HEK293 (cell line): ENCODE data around the gene GTF3C1.

Source experiments
- CTCF ChIA-PET: fragments of 350-600 bp; formaldehyde crosslinking; extraction: SDS; loops from one replicate; lab custom pipeline; 2021; ENCODE audit warnings: antibody characterized with exemption; lab: Yijun Ruan, JAX
- POLR2A ChIA-PET: fragments of 300-600 bp; formaldehyde crosslinking; extraction: SDS; loops from one replicate; lab custom pipeline; 2020; ENCODE audit warnings: antibody characterized with exemption, inconsistent platforms; lab: Yijun Ruan, JAX
- H3K27ac ChIP-seq: fragments of 200-500 bp; sonication (Bioruptor generic); 2 replicates; pipeline ENCODE4 v1.5.1; 2014; ENCODE audit warnings: low read depth, low read length, control low read depth, inconsistent platforms; ENCODE audit errors: extremely low read depth
- H3K36me3 ChIP-seq, 2 experiments: fragments of 200-500 bp in 1 of 2; sonication (Bioruptor generic) in 1 of 2; 1 replicate in 1 of 2; 2 replicates in 1 of 2; pipeline ENCODE4 v1.5.1; 2014 to 2017; ENCODE audit warnings: inconsistent platforms in 2 of 2, low read length in 2 of 2; ENCODE audit not compliant: control insufficient read depth in 2 of 2, insufficient read depth in 1 of 2
- H3K4me1 ChIP-seq: fragments of 200-500 bp; sonication (Bioruptor generic); 2 replicates; pipeline ENCODE4 v1.5.1; 2014; ENCODE audit warnings: mild to moderate bottlenecking, low read length, inconsistent platforms; ENCODE audit not compliant: control insufficient read depth, insufficient read depth
- H3K4me3 ChIP-seq: 2 replicates; pipeline ENCODE4 v1.5.1; 2011; ENCODE audit warnings: low read depth, mild to moderate bottlenecking, control low read depth, low read length, moderate library complexity
- H3K9me3 ChIP-seq: fragments of 200-500 bp; sonication (Bioruptor generic); 2 replicates; pipeline ENCODE4 v1.5.1; 2014; ENCODE audit warnings: low read depth, low read length, inconsistent platforms; ENCODE audit not compliant: control insufficient read depth, insufficient read depth
- PRDM4 ChIP-seq: fragments of 450-650 bp; formaldehyde crosslinking; IDR thresholded peaks from 2 replicates; pipeline ENCODE4 v1.5.1; 2017; ENCODE audit warnings: missing biosample characterization, missing genetic modification characterization
- REPIN1 ChIP-seq: fragments of 450-650 bp; formaldehyde crosslinking; IDR thresholded peaks from 2 replicates; pipeline ENCODE4 v1.5.1; 2017; ENCODE audit warnings: missing biosample characterization, missing genetic modification characterization, low read depth
- SETDB1 ChIP-seq: IDR thresholded peaks from one replicate; pipeline ENCODE4 v1.6.1; 2017; ENCODE audit warnings: mild to moderate bottlenecking, low read length, moderate library complexity, mixed read lengths; ENCODE audit not compliant: insufficient read length
- TRIM28 ChIP-seq: IDR thresholded peaks from 2 replicates; pipeline ENCODE4 v1.6.1; 2011; ENCODE audit warnings: low read length, control low read depth, borderline replicate concordance
- ZBTB8A ChIP-seq: fragments of 450-650 bp; formaldehyde crosslinking; IDR thresholded peaks from 2 replicates; pipeline ENCODE4 v1.5.1; 2016; ENCODE audit warnings: missing biosample characterization, missing genetic modification characterization
- ZIC2 ChIP-seq: fragments of 450-650 bp; formaldehyde crosslinking; IDR thresholded peaks from 2 replicates; pipeline ENCODE4 v1.5.1; 2016; ENCODE audit warnings: missing biosample characterization, missing genetic modification characterization
- ZNF121 ChIP-seq: fragments of 450-650 bp; formaldehyde crosslinking; IDR thresholded peaks from 2 replicates; pipeline ENCODE4 v1.5.1; 2016; ENCODE audit warnings: missing biosample characterization, missing genetic modification characterization
- ZNF140 ChIP-seq: fragments of 450-650 bp; formaldehyde crosslinking; IDR thresholded peaks from 2 replicates; pipeline ENCODE4 v1.5.1; 2016; ENCODE audit warnings: missing biosample characterization, missing genetic modification characterization
- ZNF211 ChIP-seq: fragments of 450-650 bp; formaldehyde crosslinking; IDR thresholded peaks from 2 replicates; pipeline ENCODE4 v1.5.1; 2016; ENCODE audit warnings: low read depth, missing biosample characterization, missing genetic modification characterization
- ZNF23 ChIP-seq: fragments of 450-650 bp; formaldehyde crosslinking; IDR thresholded peaks from 2 replicates; pipeline ENCODE4 v1.5.1; 2016; ENCODE audit warnings: missing biosample characterization, missing genetic modification characterization, borderline replicate concordance
- ZNF362 ChIP-seq: fragments of 450-650 bp; formaldehyde crosslinking; IDR thresholded peaks from 2 replicates; pipeline ENCODE4 v1.5.1; 2016; ENCODE audit warnings: missing biosample characterization, missing genetic modification characterization
- ZNF391 ChIP-seq: fragments of 450-650 bp; formaldehyde crosslinking; IDR thresholded peaks from 2 replicates; pipeline ENCODE4 v1.5.1; 2016; ENCODE audit warnings: low read depth, missing biosample characterization, missing genetic modification characterization, borderline replicate concordance
- ZNF530 ChIP-seq: fragments of 450-650 bp; formaldehyde crosslinking; IDR thresholded peaks from 2 replicates; pipeline ENCODE4 v1.5.1; 2016; ENCODE audit warnings: low read depth, missing biosample characterization, missing genetic modification characterization
- ZNF548 ChIP-seq: fragments of 450-650 bp; formaldehyde crosslinking; IDR thresholded peaks from 2 replicates; pipeline ENCODE4 v1.5.1; 2016; ENCODE audit warnings: missing biosample characterization, missing genetic modification characterization
- ZNF571 ChIP-seq: fragments of 450-650 bp; formaldehyde crosslinking; IDR thresholded peaks from 2 replicates; pipeline ENCODE4 v1.5.0; 2017; ENCODE audit warnings: missing biosample characterization, missing genetic modification characterization
- ZNF626 ChIP-seq: fragments of 450-650 bp; sonication (Bioruptor Pico); formaldehyde crosslinking; IDR thresholded peaks from 2 replicates; pipeline ENCODE4 v1.5.1; 2018; ENCODE audit warnings: missing biosample characterization, missing genetic modification characterization, inconsistent platforms
- ZNF629 ChIP-seq: fragments of 450-650 bp; formaldehyde crosslinking; IDR thresholded peaks from 2 replicates; pipeline ENCODE4 v1.5.1; 2017; ENCODE audit warnings: missing biosample characterization, missing genetic modification characterization
- ZNF658 ChIP-seq: fragments of 450-650 bp; formaldehyde crosslinking; IDR thresholded peaks from 2 replicates; pipeline ENCODE4; 2016; ENCODE audit warnings: missing biosample characterization, missing genetic modification characterization
- ZSCAN4 ChIP-seq: fragments of 450-650 bp; formaldehyde crosslinking; IDR thresholded peaks from 2 replicates; pipeline ENCODE4 v1.5.1; 2017; ENCODE audit warnings: missing biosample characterization, missing genetic modification characterization

Gene GTF3C1

GRCh38 chr16:27452569-27453493, 96.9 kb downstream of the GTF3C1 start:
- Histone ChIP-seq H3K4me3 (no peak overlapping the region), H3K27ac (no peak overlapping the region), H3K4me1 (no peaks in the 10 kb centered on the region), H3K9me3 (no peaks in the 10 kb centered on the region), H3K36me3 (no peaks in the 10 kb centered on the region)
- POLR2A ChIA-PET = no interaction called here
- TF ChIP-seq ZBTB8A (tag by site-specific recombination) = no peak
- TF ChIP-seq ZNF121 (tag by site-specific recombination) = no peak
- TF ChIP-seq ZNF571 = no peak
- no peak for TF ChIP-seq TRIM28
- TF ChIP-seq ZNF626 = no peak
- no peak for TF ChIP-seq PRDM4 (tag by site-specific recombination)
- TF ChIP-seq ZNF658 (tag by site-specific recombination) = no peak
- no peak for TF ChIP-seq ZNF362 (tag by site-specific recombination)
- no peak for TF ChIP-seq ZNF530 (tag by site-specific recombination)
- no peak for TF ChIP-seq ZNF391 (tag by site-specific recombination)
- no peak for TF ChIP-seq ZNF211
- no peak for TF ChIP-seq ZNF548 (tag by site-specific recombination)
- CTCF ChIA-PET = interaction anchor here (0.7 to 1.4 kb wide), 2 partner anchors 265 to 297 kb away, joined by 3 read pairs; no protein-coding TSS in a partner anchor

DNA sequence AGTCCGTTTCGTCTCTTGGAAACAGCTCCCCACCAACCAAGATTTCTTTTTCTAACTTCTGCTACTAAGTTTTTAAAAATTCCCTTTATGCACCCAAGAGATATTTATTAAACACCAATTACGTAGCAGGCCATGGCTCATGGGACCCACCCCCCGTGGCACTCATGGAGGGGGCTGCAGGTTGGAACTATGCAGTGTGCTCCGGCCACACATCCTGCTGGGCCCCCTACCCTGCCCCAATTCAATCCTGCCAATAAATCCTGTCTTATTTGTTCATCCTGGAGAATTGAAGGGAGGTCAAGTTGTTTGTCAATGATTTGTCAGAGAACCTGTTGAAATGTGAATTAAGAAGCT, 99.5 kb downstream of the GTF3C1 start:
- Histone ChIP-seq H3K36me3 (no peaks in the 10 kb centered on the region), H3K4me3 (no peak overlapping the region), H3K27ac (no peak overlapping the region), H3K4me1 (no peaks in the 10 kb centered on the region), H3K9me3 (no peaks in the 10 kb centered on the region)
- ChIA-PET CTCF (interaction anchor here (1.0 to 1.2 kb wide), 2 partner anchors 12 to 304 kb away, joined by 3 read pairs; no protein-coding TSS in a partner anchor), POLR2A (no interaction called here)
- TF ChIP-seq ZNF23 (tag by site-specific recombination) (no peak), ZNF211 (no peak), ZNF629 (no peak), ZIC2 (tag by site-specific recombination) (0 out of 2 replicates have a peak, but pooled peaks have one; percentile 24), SETDB1 (no peak)

DNA sequence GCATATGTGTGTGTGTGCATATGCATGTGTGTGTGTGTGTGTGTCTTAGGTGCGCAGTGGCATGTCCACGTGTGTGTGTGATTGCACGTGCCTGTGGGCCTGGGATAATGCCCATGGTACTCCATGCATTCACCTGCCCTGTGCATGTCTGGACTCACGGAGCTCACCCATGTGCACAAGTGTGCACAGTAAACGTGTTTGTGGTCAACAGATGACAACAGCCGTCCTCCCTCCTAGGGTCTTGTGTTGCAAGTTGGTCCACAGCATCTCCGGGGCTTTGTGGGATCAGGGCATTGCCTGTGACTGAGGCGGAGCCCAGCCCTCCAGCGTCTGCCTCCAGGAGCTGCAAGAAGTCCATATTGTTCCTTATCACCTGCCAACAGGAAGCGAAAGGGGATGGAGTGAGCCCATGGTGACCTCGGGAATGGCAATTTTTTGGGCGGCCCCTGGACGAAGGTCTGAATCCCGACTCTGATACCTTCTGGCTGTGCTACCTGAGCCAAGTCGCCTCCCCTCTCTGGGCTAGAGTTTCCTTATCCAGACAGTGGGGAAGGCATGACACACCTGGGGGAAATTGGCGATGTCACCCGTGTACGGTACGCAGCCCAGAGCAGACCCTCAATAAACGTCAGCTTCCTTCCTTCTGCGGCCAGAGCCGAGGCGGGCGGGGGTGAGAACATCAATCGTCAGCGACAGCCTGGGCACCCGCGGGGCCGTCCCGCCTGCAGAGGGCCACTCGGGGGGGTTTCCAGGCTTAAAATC, 100.1 kb downstream of the GTF3C1 start:
- ChIA-PET CTCF (interaction anchor here (1.0 to 1.2 kb wide), 2 partner anchors 13 to 304 kb away, joined by 3 read pairs; no protein-coding TSS in a partner anchor), POLR2A (no interaction called here)
- Histone ChIP-seq H3K27ac (no peak overlapping the region), H3K4me3 (no peak overlapping the region), H3K4me1 (no peaks in the 10 kb centered on the region), H3K9me3 (no peaks in the 10 kb centered on the region), H3K36me3 (no peaks in the 10 kb centered on the region)
- no peak for TF ChIP-seq REPIN1 (tag by site-specific recombination)
- peak; percentile 72 for TF ChIP-seq ZSCAN4 (tag by site-specific recombination)
- no peak for TF ChIP-seq ZNF140
